Neural progenitor cell (in vitro differentiated cells): ENCODE data around the gene SH3D21.

Experiments used
- EZH2 ChIP-seq: fragments of 200-600 bp; sonication (generic); IDR thresholded peaks from 2 replicates; pipeline ENCODE4 v1.6.1; 2017; ENCODE audit warnings: antibody characterized with exemption, mild to moderate bottlenecking, moderate library complexity
- EZH2phosphoT487 ChIP-seq: fragments of 200-600 bp; sonication (generic); IDR thresholded peaks from 2 replicates; pipeline ENCODE4 v1.6.1; 2017; ENCODE audit warnings: antibody characterized with exemption
- TF ChIP-seq, protein P1 (sequence below): fragments of 200-600 bp; sonication (generic); IDR thresholded peaks from 2 replicates; pipeline ENCODE4 v1.5.1; 2017; ENCODE audit warnings: antibody characterized with exemption, mild to moderate bottlenecking

DNA sequence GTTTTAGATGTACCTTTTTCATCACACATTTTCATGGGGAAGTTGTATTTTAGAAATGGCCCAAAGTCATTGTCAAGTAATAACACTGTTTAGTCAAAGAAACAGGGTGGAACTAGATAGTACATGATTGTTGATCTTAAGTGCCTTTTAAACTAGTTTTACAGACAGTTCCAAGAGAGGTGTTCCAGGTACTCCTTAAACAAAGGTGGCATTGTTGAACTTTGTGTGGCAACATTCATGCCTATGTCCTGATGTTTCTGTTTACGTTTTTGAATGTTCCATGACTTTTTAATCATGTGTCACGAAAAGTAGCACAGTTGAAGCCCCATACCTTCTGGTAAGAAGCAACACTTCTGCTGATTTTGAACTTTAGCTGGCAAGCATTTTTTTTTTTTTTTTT, 9.1 kb upstream of the SH3D21 start:
- TF ChIP-seq, protein P1, sequence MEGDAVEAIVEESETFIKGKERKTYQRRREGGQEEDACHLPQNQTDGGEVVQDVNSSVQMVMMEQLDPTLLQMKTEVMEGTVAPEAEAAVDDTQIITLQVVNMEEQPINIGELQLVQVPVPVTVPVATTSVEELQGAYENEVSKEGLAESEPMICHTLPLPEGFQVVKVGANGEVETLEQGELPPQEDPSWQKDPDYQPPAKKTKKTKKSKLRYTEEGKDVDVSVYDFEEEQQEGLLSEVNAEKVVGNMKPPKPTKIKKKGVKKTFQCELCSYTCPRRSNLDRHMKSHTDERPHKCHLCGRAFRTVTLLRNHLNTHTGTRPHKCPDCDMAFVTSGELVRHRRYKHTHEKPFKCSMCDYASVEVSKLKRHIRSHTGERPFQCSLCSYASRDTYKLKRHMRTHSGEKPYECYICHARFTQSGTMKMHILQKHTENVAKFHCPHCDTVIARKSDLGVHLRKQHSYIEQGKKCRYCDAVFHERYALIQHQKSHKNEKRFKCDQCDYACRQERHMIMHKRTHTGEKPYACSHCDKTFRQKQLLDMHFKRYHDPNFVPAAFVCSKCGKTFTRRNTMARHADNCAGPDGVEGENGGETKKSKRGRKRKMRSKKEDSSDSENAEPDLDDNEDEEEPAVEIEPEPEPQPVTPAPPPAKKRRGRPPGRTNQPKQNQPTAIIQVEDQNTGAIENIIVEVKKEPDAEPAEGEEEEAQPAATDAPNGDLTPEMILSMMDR: no peak
- TF ChIP-seq EZH2: no peak
- no peak for TF ChIP-seq EZH2phosphoT487
